Measurements from ENCODE around the gene DCLK2. TPM values are rescaled to one million over a fixed set of nuclear protein-coding genes. Genes with fewer than 3 reads are reported as not detected.

The DCLK2 gene
- total and polyA plus RNA-seq, 2 of the 13 experiments (the other 11 are each of a cell fraction or from before 2014, with no cell fraction given), result not detected

DNA sequence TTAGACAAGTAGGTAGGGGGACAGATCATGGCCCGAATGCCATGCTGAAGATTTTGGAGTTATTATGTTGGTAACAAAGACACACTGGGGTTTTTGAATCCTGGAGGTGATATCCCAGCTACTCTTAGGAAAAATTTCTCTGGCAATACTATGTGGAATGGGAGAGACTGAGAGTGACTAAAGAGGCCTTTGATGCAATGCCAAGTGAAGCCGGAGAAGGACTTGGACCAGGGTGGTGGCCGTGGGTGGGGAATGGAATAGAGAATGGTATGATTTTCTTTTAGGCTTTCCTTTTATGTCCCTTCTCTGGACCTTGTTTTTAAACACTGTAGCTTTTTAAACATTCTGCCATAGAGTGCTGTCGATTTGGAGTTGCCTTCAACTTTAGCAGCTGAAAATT, 141.6 kb downstream of the DCLK2 start (continued):
- TF ChIP-seq, protein P1, sequence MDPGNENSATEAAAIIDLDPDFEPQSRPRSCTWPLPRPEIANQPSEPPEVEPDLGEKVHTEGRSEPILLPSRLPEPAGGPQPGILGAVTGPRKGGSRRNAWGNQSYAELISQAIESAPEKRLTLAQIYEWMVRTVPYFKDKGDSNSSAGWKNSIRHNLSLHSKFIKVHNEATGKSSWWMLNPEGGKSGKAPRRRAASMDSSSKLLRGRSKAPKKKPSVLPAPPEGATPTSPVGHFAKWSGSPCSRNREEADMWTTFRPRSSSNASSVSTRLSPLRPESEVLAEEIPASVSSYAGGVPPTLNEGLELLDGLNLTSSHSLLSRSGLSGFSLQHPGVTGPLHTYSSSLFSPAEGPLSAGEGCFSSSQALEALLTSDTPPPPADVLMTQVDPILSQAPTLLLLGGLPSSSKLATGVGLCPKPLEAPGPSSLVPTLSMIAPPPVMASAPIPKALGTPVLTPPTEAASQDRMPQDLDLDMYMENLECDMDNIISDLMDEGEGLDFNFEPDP (CRISPR knock-in tag; conservative IDR thresholded peaks at IDR 0.05), result no peak
- no peak for TF ChIP-seq MTF2 (CRISPR knock-in tag; IDR thresholded peaks at IDR 0.05; ENCODE audit: borderline replicate concordance)
- TF ChIP-seq, protein P2, sequence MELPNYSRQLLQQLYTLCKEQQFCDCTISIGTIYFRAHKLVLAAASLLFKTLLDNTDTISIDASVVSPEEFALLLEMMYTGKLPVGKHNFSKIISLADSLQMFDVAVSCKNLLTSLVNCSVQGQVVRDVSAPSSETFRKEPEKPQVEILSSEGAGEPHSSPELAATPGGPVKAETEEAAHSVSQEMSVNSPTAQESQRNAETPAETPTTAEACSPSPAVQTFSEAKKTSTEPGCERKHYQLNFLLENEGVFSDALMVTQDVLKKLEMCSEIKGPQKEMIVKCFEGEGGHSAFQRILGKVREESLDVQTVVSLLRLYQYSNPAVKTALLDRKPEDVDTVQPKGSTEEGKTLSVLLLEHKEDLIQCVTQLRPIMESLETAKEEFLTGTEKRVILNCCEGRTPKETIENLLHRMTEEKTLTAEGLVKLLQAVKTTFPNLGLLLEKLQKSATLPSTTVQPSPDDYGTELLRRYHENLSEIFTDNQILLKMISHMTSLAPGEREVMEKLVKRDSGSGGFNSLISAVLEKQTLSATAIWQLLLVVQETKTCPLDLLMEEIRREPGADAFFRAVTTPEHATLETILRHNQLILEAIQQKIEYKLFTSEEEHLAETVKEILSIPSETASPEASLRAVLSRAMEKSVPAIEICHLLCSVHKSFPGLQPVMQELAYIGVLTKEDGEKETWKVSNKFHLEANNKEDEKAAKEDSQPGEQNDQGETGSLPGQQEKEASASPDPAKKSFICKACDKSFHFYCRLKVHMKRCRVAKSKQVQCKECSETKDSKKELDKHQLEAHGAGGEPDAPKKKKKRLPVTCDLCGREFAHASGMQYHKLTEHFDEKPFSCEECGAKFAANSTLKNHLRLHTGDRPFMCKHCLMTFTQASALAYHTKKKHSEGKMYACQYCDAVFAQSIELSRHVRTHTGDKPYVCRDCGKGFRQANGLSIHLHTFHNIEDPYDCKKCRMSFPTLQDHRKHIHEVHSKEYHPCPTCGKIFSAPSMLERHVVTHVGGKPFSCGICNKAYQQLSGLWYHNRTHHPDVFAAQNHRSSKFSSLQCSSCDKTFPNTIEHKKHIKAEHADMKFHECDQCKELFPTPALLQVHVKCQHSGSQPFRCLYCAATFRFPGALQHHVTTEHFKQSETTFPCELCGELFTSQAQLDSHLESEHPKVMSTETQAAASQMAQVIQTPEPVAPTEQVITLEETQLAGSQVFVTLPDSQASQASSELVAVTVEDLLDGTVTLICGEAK (IDR thresholded peaks at IDR 0.05), result no peak
- TF ChIP-seq, protein P2 (CRISPR knock-in tag; IDR thresholded peaks at IDR 0.05), result no peak
